Nephron progenitor cell (in vitro differentiated cells): ENCODE data around the gene SSUH2.

Experiments
- DNase-seq: peaks from one replicate; pipeline ENCODE4 v3.0.0; 2021
- H3K27ac Mint-ChIP-seq: 2 replicates; pipeline ENCODE4 v1.8.0; 2021; ENCODE audit warnings: mild to moderate bottlenecking, moderate library complexity, mixed read lengths
- H3K27me3 Mint-ChIP-seq: 2 replicates; pipeline ENCODE4 v1.8.0; 2021; ENCODE audit warnings: mild to moderate bottlenecking, low read depth, mixed read lengths; ENCODE audit not compliant: poor library complexity
- H3K36me3 Mint-ChIP-seq: 2 replicates; pipeline ENCODE4 v1.8.0; 2021; ENCODE audit warnings: low read depth, mixed read lengths
- H3K4me1 Mint-ChIP-seq: 2 replicates; pipeline ENCODE4 v1.8.0; 2021; ENCODE audit warnings: mixed read lengths
- H3K4me3 Mint-ChIP-seq: 2 replicates; pipeline ENCODE4 v1.8.0; 2021; ENCODE audit warnings: mild to moderate bottlenecking, moderate library complexity, mixed read lengths
- H3K9me3 Mint-ChIP-seq: 2 replicates; pipeline ENCODE4 v1.8.0; 2021; ENCODE audit warnings: mild to moderate bottlenecking, moderate library complexity, mixed read lengths
- TF ChIP-seq, protein P1 (sequence below): fragments of 200-600 bp; sonication (generic); IDR thresholded peaks from 2 replicates; pipeline ENCODE4 v1.5.0; 2021; ENCODE audit warnings: antibody characterized with exemption

Gene SSUH2

DNA sequence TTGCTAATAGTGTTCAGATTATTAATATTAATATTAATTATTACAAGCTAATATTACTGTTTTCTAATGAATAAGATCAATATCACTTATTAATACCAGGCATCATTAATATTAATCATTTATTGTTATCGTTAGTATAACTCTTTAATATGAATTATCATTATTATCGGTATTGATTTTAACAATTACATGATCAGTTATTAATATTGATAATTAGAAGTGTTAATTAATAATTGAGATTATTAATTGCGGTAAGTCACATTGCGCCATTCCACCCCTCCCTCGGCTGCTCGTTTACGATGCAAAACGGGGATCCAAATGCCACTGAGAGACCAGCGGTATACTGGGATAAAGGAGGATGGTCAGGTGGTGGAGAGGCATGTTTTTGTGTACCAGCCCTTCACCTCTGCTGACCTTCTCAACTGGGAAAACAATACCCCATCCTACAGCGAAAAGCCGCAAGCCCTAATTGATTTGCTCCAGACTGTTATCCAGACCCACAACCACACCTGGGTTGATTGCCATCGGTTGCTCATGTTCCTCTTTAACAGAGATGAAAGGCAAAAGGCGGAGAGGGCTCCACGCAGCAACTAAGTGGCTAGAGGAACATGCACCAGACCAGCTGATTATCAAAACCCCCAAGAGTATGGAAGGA, 28.6 kb upstream of the SSUH2 start:
- no peak overlapping the region for H3K4me3 Mint-ChIP-seq
- H3K27ac Mint-ChIP-seq, result no peak overlapping the region

DNA sequence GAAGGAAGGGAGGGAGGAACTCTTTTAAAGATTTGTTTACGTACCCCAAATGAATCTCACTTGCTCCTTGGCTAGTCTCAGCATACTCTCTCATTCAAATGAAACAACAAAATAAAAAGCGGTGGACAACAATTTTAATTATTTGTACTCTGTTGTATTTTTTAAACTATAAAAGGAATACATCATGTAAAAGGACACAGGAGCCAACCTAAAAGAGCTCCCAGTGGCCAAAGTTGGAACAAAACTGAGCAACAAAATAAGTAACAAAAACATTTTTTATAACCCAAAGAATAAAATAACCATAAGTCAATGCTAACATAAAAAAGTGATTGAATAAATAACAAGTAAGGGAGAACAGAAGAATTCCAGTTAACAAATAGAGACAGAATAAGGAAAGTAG, 24.4 kb upstream of the SSUH2 start:
- Mint-ChIP-seq H3K27ac (no peak overlapping the region), H3K36me3 (no peaks in the 10 kb centered on the region), H3K4me3 (no peak overlapping the region), H3K4me1 (peaks cover 9% of the 10 kb centered on the region), H3K9me3 (no peaks in the 10 kb centered on the region), H3K27me3 (peaks cover 54% of the 10 kb centered on the region)
- DNase-seq, result no peak
- TF ChIP-seq, protein P1, sequence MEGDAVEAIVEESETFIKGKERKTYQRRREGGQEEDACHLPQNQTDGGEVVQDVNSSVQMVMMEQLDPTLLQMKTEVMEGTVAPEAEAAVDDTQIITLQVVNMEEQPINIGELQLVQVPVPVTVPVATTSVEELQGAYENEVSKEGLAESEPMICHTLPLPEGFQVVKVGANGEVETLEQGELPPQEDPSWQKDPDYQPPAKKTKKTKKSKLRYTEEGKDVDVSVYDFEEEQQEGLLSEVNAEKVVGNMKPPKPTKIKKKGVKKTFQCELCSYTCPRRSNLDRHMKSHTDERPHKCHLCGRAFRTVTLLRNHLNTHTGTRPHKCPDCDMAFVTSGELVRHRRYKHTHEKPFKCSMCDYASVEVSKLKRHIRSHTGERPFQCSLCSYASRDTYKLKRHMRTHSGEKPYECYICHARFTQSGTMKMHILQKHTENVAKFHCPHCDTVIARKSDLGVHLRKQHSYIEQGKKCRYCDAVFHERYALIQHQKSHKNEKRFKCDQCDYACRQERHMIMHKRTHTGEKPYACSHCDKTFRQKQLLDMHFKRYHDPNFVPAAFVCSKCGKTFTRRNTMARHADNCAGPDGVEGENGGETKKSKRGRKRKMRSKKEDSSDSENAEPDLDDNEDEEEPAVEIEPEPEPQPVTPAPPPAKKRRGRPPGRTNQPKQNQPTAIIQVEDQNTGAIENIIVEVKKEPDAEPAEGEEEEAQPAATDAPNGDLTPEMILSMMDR, result no peak

More for the DNA sequence above, 28.6 kb upstream of the SSUH2 start:
- TF ChIP-seq, protein P1, result no peak
- H3K4me1 Mint-ChIP-seq, result peaks cover 10% of the 10 kb centered on the region
- H3K27me3 Mint-ChIP-seq, result peaks cover 26% of the 10 kb centered on the region
- no peaks in the 10 kb centered on the region for H3K36me3 Mint-ChIP-seq
- DNase-seq, result no peak
- no peaks in the 10 kb centered on the region for H3K9me3 Mint-ChIP-seq

DNA sequence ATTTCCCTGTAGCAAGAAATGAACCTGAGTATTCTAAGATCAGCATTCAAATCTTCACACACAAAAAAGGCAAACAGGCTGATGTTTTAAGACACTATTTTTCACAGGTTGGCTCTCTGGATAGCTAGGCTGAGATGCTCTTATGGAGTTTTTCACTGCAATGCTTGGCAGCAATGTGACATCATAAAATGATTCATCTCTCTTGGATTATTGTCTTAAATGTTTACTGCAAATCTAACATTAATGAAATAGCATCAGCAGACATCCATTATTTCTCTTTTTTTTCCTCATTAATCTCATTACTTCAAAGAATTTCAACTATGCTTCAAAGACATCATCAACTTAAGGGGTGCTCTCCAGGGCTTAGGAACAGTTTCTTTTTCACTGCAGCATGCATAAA, 23.6 kb upstream of the SSUH2 start:
- Mint-ChIP-seq H3K4me3 (no peak overlapping the region), H3K27ac (no peak overlapping the region), H3K27me3 (peaks cover 54% of the 10 kb centered on the region), H3K9me3 (no peaks in the 10 kb centered on the region), H3K36me3 (no peaks in the 10 kb centered on the region), H3K4me1 (peaks cover under 1% of the 10 kb centered on the region)
- no peak for DNase-seq
- TF ChIP-seq, protein P1, result no peak

DNA sequence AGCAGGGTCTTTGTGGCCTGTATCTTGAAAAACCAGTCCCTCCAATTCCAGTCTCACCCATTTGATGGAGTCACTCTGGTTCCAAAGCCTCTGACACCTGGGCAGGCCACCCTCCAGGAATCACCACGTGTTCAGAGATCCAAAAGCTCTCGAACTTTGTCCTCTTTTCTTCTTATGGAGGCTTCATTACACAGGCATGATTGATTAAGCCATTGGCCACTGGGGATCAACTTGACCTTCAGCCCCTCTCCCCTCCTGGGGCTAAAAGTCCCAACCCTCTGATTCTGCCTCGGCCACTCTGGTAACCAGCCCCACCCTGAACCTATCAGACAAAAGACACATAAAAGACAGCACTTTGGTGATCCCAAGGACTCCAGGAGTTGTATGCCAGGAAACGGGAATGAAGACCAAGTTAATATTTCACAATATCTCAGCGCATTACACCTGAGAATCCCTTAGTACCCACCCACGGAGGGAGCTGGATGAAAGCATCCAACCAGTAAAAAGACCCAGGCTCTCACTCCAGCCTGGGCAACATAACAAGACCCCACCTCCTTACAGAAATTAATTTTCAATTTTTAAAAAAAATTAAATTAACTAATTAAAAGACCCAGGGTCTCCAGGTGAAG, 23.0 kb upstream of the SSUH2 start:
- Mint-ChIP-seq H3K36me3 (no peaks in the 10 kb centered on the region), H3K4me1 (no peaks in the 10 kb centered on the region), H3K27ac (no peak overlapping the region), H3K4me3 (no peak overlapping the region), H3K27me3 (peaks cover 53% of the 10 kb centered on the region), H3K9me3 (no peaks in the 10 kb centered on the region)
- TF ChIP-seq, protein P1, result no peak
- DNase-seq, result no peak

DNA sequence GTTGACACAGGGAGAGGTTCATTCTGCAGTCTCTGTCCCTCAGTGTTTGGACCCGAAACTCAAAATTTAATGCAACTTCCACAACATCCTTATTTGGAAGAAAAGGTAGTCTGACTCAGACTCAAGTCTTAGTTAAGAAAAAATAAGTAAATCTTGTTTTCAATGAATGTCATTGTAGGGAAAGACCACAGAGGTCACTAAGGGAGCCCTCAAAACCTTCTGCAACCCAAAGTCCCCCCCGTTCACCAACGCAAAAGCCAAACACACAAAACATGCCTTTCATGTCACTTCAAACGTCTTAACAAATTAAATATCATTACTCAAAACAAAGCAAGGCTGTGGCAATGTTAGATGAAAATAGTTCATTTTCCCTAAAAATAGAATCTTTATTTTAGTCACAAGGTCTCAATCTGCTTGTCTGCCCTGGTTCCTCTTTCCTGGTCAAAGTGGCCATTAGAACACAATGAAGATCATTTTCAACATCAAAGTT, 20.9 kb upstream of the SSUH2 start:
- Mint-ChIP-seq H3K27me3 (peaks cover 57% of the 10 kb centered on the region), H3K36me3 (no peaks in the 10 kb centered on the region), H3K9me3 (no peaks in the 10 kb centered on the region), H3K27ac (no peak overlapping the region), H3K4me3 (no peak overlapping the region), H3K4me1 (no peaks in the 10 kb centered on the region)
- TF ChIP-seq, protein P1, result no peak
- no peak for DNase-seq
